Peyer's patch (tissue), 4 donors: ENCODE data around the gene ARHGAP23. TPM values are rescaled to one million over a fixed set of nuclear protein-coding genes. Genes with fewer than 3 reads are reported as not detected.
"Not testable (repeated sequence)": the region's sequence is repeated elsewhere in the genome, so short reads cannot be mapped to it uniquely, and the experiment has no call there.

ENCODE experiments used
- DNase-seq, 3 donors: peaks; one replicate each; pipeline ENCODE4 v3.0.0-alpha.2; 2017 to 2019
- H3K27ac ChIP-seq, 4 donors: fragments of 200-600 bp; sonication (generic); one replicate each; pipeline ENCODE4 v1.5.1; 2016 to 2019
- H3K27me3 ChIP-seq, 2 donors: fragments of 200-600 bp; sonication (generic); one replicate each; pipeline ENCODE4 v1.5.1; 2019
- H3K36me3 ChIP-seq, 3 donors: fragments of 200-600 bp; sonication (generic); one replicate each; pipeline ENCODE4 v1.5.1; 2016 to 2019
- H3K4me1 ChIP-seq, 4 donors: fragments of 200-600 bp; sonication (generic); one replicate each; pipeline ENCODE4 v1.5.1; 2016 to 2019
- H3K4me3 ChIP-seq, 4 donors: fragments of 200-600 bp; sonication (generic); 1 replicate in 3 of 4; 2 replicates in 1 of 4; pipeline ENCODE4 v1.5.1; 2016 to 2019; ENCODE audit warnings: mild to moderate bottlenecking in 1 of 4
- H3K9me3 ChIP-seq, 4 donors: fragments of 200-600 bp; sonication (generic); one replicate each; pipeline ENCODE4 v1.5.1; 2016 to 2019; ENCODE audit warnings: mild to moderate bottlenecking in 1 of 4
- POLR2A ChIP-seq, 2 donors: fragments of 450-650 bp; IDR thresholded peaks; one replicate each; pipeline ENCODE4 v1.5.1; 2017; ENCODE audit warnings: antibody characterized with exemption in 2 of 2, mild to moderate bottlenecking in 2 of 2, moderate library complexity in 2 of 2
- total RNA-seq, 4 donors: library from RNA; depleted of rRNA; stranded (reverse); fragments of >200 nt; gene quantifications; one replicate each; pipeline ENCODE4 v1.1.0, GENCODE V29; 2016
- TF ChIP-seq, protein P1 (sequence below), 6 experiments: fragments of 450-650 bp in 4 of 6; fragments of 200-600 bp in 2 of 6; sonication (generic) in 1 of 6; IDR thresholded peaks; one replicate each; pipeline ENCODE4 v1.5.1; 2017 to 2019; ENCODE audit warnings: antibody characterized with exemption in 6 of 6, mild to moderate bottlenecking in 3 of 6, moderate library complexity in 1 of 6

Gene ARHGAP23
- total RNA-seq, 4 donors from 2014 or later, result 0.88 to 36.3 (median 8.9) TPM

DNA sequence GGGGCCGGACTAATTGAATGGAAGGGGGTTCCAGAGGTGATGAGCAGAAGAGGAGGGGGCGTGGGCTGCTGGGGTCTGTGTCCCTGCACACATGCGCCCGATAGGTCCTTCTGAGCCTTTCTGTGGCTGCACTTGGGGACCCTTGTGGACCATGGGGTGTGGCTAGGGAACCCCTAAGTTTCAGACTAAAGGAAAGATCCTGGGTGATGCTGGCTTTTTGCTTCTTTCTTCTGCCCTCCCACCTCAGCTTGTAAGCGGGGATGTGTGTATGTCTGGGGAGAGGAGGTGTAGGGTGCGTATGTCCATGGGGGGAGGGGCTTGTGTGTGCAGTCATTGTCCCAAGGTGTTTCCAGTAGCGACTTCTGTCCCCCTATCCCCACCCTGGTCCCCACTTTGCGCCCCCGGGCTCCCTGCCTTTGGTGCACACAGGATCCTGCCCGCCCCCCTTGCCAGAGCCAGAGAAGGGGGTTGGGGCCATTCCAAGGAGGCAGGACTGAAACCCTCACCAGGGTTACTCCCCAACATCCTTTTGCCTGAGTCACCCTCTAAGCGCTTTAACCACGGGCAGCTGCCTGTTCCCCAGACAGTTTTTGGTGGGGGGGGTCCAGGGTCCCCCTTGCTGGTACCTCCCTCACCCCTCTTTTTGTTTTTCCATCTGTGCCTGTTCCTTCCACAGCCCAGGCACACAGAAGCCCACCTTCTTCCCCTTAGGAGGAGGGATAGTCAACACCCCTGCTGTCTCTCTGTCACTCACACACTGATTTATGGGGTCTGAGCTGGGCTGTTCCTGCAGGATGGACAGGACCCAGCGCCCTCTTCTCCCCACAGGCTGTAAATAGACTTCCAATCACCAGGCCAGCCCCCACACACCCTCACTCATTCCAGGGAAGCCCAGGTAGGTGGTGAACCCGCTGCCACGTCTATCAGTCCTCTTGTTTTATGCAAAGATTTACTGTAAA lies 83.2 kb downstream of the ARHGAP23 start:
- Histone ChIP-seq H3K36me3 (no peaks in the 10 kb centered on the region), H3K4me1 (peaks cover 0 to 15% (median 7%) of the 10 kb centered on the region in 4 donors), H3K27me3 (peaks cover 0 to 13% of the 10 kb centered on the region in 2 donors), H3K9me3 (no peaks in the 10 kb centered on the region), H3K27ac (no peak overlapping the region), H3K4me3 (no peak overlapping the region)
- TF ChIP-seq, protein P1, sequence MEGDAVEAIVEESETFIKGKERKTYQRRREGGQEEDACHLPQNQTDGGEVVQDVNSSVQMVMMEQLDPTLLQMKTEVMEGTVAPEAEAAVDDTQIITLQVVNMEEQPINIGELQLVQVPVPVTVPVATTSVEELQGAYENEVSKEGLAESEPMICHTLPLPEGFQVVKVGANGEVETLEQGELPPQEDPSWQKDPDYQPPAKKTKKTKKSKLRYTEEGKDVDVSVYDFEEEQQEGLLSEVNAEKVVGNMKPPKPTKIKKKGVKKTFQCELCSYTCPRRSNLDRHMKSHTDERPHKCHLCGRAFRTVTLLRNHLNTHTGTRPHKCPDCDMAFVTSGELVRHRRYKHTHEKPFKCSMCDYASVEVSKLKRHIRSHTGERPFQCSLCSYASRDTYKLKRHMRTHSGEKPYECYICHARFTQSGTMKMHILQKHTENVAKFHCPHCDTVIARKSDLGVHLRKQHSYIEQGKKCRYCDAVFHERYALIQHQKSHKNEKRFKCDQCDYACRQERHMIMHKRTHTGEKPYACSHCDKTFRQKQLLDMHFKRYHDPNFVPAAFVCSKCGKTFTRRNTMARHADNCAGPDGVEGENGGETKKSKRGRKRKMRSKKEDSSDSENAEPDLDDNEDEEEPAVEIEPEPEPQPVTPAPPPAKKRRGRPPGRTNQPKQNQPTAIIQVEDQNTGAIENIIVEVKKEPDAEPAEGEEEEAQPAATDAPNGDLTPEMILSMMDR (IDR thresholded peaks at IDR 0.05), result no peak
- no peak for TF ChIP-seq POLR2A (IDR thresholded peaks at IDR 0.05)
- no peak for DNase-seq

- peaks cover 0 to 13% of the 10 kb centered on the region in 2 donors for H3K27me3 ChIP-seq
- no peak for DNase-seq
- H3K36me3 ChIP-seq, result no peaks in the 10 kb centered on the region
- peaks cover 0 to 15% (median 7%) of the 10 kb centered on the region in 4 donors for H3K4me1 ChIP-seq
- no peaks in the 10 kb centered on the region for H3K9me3 ChIP-seq
- no peak for TF ChIP-seq POLR2A (IDR thresholded peaks at IDR 0.05)
- TF ChIP-seq, protein P1 (IDR thresholded peaks at IDR 0.05), result no peak
- H3K4me3 ChIP-seq, result no peak overlapping the region
- H3K27ac ChIP-seq, result no peak overlapping the region
Observed at GRCh38 chr17:38512473-38513058, 84.3 kb downstream of the ARHGAP23 start.

- not testable (repeated sequence) for H3K4me1 ChIP-seq, H3K27me3 ChIP-seq, H3K36me3 ChIP-seq, H3K9me3 ChIP-seq, DNase-seq, H3K27ac ChIP-seq, H3K4me3 ChIP-seq
Observed at GRCh38 chr17:38526526-38526925, 98.3 kb downstream of the ARHGAP23 start.

GRCh38 chr17:38528141-38528540 lies 99.9 kb downstream of the ARHGAP23 start:
- not testable (repeated sequence) for H3K4me1 ChIP-seq, H3K4me3 ChIP-seq, DNase-seq, H3K36me3 ChIP-seq, H3K27me3 ChIP-seq, H3K9me3 ChIP-seq, H3K27ac ChIP-seq

DNA sequence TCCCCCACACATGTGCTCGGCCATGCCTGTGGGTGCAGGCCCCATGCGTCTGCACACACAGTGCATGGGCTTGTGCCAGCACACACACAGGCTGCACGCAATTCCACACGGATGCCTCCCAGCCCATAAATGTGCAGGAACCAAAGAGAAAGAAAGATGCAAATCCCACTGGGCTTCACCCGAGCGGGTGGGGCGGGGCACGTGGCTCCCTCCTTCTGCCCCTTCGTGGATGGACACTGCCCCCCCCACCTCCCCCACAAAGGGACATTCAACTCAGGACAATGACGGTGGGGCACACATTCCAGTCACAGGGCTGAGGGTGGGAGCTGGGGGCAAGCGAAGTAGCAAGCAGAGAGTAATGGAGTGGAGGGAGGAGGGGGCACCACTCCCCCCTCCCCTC lies 102.6 kb downstream of the ARHGAP23 start:
- not testable (repeated sequence) for DNase-seq, H3K36me3 ChIP-seq, H3K27ac ChIP-seq, H3K4me3 ChIP-seq, H3K4me1 ChIP-seq, H3K9me3 ChIP-seq, H3K27me3 ChIP-seq

DNA sequence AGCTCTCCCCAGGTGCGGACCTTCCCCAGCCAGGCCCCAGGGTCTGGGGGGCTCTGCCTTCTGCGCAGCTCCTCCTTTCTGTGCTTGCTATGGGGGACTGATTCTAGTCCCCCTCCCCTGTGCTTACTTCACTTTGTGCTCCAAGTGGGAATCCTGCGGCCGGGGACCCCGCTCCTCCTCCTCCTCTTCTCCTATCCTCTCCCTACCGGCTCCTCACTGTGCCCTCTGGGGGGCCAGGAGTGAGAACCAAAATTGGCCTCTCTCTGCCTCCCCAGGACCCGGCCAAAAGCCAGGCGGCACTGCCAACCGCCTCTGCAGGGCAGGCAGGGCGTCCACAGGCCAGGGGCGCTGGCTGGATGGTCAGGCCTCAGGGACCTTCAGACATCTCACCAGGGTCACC lies 103.5 kb downstream of the ARHGAP23 start:
- not testable (repeated sequence) for H3K9me3 ChIP-seq, H3K36me3 ChIP-seq, H3K4me1 ChIP-seq, H3K27ac ChIP-seq, H3K27me3 ChIP-seq, DNase-seq, H3K4me3 ChIP-seq

GRCh38 chr17:38532451-38532850 lies 104.2 kb downstream of the ARHGAP23 start:
- no peaks in the 10 kb centered on the region for H3K27me3 ChIP-seq
- H3K9me3 ChIP-seq, result no peaks in the 10 kb centered on the region
- H3K27ac ChIP-seq, result no peak overlapping the region
- no peak overlapping the region for H3K4me3 ChIP-seq
- no peak for DNase-seq
- no peaks in the 10 kb centered on the region for H3K4me1 ChIP-seq
- no peaks in the 10 kb centered on the region for H3K36me3 ChIP-seq
- TF ChIP-seq POLR2A (IDR thresholded peaks at IDR 0.05), result no peak
- TF ChIP-seq, protein P1 (IDR thresholded peaks at IDR 0.05), result no peak
